ENCODE data around the gene IGFBP2.
"Not testable (repeated sequence)": the region's sequence is repeated elsewhere in the genome, so short reads cannot be mapped to it uniquely, and the experiment has no call there.

Gene IGFBP2, protein sequence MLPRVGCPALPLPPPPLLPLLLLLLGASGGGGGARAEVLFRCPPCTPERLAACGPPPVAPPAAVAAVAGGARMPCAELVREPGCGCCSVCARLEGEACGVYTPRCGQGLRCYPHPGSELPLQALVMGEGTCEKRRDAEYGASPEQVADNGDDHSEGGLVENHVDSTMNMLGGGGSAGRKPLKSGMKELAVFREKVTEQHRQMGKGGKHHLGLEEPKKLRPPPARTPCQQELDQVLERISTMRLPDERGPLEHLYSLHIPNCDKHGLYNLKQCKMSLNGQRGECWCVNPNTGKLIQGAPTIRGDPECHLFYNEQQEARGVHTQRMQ
- total RNA-seq, result 0.04 to 0.12 reads per million in 2 experiments

DNA sequence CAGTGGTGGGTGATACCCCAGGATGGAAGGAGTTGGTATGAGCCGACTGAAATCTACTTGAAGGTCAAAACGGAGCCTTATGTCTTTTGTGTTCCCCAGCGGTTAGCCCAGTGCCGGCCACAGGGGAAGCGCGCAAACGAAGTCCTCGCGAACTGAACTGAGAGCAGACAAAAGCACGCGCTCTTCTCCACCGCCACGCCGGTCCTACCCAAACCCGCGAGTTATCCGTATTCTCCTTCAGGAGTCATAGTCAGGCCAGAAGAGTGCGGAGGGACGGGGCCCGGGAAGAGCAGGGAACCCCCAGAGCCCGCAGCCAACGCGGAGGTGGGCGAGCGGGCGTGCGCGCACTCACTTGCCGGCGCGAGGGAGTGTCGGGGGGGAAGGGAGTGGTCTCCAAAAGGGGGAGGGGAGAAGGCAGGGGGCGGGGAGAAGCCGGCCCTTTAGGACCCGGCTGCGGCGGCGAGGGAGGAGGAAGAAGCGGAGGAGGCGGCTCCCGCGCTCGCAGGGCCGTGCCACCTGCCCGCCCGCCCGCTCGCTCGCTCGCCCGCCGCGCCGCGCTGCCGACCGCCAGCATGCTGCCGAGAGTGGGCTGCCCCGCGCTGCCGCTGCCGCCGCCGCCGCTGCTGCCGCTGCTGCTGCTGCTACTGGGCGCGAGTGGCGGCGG, at the start of gene IGFBP2:
TSS of gene IGFBP2 (plus strand) at position 469 of the 664 bp plus-strand sequence. CDS start at position 573, 104 bp downstream.
- DNase-seq (ENCODE audit: low read depth), result no peak

DNA sequence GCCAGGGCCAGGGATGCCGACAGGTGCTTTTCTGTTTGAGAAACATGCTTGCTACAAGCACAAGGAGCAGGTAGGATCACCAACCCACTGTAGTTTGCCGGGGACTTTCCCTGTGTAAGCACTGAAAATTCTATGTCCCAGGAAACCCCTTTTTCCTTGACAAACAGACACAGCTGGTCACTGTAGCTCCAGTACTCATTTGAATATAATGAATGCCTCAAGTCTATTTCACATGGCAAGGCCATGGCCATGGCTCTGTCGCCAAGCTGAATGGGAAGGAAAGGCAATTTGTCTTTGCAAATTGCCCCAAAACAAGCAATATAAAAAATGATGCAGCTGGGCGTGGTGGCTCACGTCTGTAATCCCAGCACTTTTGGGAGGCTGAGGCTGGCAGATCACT, 49.6 kb upstream of the IGFBP2 start:
- no peak for DNase-seq (ENCODE audit: low read depth)

DNA sequence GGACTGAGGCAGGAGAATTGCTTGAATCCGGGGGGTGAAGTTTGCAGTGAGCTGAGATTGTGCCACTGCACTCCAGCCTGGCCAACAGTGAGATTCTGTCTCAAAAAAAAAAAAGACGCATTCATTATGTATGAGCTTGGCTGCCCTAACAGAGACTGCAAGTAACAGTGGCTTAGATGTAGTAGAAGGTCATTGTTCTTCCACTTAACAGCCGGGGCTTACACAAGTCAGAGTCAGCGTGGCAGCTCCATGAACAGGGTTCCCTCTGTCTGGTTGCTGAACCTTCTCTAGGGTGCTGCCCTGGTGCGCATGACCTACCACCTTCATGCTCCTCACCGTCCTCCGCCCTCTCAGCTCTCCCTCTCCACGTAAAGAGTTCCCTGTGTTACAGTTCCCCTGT, 49.1 kb upstream of the IGFBP2 start:
- no peak for DNase-seq (ENCODE audit: low read depth)

DNA sequence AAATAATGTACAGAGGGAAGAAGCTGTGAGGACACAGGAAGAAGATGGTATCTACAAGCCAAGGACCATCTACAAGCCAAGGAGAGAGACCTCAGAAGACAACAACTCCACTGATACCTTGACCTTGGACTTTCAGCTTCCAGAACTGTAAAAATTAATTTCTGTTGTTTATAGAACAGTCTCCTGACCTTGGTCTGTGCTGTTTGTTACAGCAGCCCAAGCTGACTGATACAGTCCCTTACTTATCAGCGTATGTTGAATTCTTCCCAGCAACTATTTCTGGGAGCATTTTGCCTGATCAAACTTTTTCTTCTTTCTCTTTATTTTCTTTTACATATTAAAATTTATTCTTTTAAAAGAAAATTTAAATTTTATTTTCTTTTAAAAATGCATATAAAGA, 47.8 kb upstream of the IGFBP2 start:
- no peak for DNase-seq (ENCODE audit: low read depth)

DNA sequence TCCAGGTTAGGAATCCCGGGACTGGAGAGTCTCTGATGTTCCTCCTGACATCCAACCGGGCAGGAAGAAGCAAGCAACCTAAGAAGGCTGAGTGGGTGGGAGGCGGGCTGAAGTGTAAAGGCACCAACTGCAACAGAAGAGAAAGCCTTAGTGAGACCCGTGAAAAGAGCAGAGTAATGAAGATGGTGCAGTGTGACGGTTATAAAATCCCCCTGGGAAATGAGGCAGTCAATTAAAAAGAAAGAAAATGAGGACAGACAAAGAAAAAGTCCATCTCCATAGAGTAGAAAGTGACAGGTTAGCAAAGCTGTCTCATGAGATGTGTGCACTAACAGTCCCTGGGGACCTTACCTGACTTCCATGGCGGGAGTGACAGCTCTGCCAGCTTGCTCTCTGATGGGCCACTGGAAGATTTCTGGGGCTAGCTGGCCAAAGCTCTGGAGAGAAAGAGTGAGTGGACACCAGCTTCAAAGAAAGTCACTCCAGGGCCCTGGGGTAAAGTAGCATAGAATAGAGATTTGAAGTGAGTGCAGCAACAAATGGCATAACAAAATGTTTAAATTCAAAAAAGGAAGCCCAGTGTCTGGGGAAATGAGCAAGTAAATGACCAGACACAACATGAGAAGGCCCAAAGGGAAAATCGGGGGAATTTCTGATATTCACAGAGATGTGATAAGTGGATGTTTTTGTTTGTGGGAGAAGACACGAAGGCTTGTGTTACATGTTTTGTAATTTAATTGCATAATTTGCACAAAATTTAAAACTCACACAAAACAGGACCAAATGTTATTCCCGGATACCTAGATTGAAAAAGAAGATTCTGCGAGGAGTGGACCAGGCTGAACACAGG, 44.1 kb upstream of the IGFBP2 start:
- DNase-seq (ENCODE audit: low read depth), result no peak

DNA sequence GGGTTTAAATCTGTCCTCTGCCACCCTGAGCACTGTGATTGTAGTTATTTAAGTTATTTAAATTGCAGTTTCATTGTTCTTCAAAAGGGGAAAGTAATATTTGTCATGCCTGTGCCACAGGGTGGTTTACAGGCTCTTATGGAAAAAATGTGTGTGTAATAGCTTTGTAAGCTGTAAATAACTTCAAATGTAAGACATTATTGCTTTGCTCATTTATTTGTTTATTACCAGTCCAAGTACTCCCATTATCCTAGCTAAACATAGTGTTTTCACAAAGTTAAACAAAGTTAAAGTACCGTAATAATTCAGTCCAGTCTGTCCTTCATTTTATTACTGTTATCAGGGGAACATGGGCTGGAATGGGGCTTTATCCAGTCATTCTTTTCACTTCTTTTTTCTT, 43.4 kb upstream of the IGFBP2 start:
- DNase-seq (ENCODE audit: low read depth), result no peak

DNA sequence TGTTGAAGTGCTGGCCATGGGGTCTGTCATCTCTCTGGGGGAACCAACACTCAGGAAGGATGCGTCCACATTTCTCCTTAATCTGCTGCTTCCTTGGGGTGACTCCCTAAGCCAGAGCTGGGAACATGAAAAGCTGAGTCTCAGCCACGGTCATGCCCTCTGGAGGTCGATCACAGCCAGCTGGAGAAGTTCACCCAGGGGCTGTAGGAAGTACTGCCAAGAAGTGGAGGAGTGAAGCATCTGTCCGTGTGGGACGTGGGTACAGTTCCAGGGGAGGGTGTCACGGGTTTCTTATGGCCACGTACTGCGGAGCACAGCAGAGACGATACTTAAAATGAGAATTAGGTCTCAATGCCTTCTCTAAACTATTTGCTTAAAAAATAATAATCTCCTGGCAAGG, 42.4 kb upstream of the IGFBP2 start:
- no peak for DNase-seq (ENCODE audit: low read depth)

DNA sequence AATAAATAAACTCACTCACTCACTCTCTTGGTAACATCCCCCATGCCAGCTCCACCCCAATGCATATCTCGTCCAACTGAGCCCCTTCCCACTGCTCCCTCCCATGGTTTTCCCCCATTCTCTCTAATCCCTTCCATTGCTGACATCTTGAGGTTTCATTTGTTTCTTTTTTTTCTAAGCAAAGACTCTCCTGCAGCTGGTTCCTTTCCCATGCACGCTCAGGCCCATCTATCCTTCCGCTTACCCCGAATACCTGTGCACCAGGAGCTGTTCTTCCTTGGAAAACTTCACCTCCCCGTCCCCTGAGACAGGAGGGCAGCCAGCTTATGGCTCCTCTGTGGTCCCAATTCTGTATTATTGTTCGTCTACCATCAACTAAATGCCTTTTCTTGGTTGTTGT, 41.7 kb upstream of the IGFBP2 start:
- no peak for DNase-seq (ENCODE audit: low read depth)

DNA sequence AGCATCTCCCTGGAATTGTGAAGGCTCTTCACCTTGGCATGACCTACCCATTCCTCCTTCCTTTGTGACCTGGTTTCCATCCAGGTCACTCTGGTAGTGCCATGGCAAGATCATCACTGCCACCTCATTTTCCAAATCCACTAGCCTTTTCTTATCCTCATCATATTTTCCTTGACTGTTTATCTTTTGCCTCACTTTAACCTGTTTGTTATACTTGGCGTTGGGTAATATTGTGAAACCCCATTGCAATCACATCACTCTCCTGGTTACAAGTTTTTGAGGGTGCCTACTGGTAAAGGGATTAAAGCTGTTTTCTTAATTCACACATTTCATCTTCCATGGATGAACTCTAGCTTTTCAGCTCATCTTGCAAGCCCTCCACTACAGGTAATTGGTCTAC, 39.1 kb upstream of the IGFBP2 start:
- DNase-seq (ENCODE audit: low read depth), result no peak

DNA sequence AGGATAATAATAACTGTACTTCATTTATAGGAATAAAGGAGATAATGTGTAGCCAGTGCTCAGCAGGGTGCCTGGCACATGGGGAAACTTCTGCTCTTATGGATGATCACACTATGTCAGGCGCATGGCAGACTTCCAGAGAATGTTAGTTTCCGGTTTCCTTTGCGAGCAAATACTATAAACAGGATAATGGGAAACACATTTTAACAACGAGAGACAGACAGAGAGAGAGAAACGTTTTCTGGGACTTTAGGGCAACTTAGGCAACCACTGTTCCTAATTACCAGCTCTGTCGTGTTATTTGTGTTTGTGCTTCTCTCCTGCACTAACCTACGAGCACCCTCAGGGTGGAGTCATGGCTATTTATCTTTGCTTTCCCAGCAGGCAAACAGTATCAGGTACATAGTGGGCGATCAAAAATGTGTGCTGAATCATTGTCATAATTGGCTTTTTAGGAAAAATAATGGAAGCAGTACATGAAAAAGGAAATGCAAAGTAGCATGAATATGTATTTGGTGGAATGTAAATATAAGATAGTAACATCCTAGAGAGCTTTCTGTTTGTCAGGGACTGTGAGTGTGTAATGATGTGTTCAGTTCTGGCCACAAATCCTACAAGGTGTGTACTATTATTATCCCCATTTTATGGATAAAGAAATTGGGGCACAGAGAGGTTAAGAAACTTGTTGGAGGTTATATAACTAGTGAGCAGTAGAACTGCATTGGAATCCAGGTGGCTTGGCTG, 36.8 kb upstream of the IGFBP2 start:
- DNase-seq (ENCODE audit: low read depth), result no peak

DNA sequence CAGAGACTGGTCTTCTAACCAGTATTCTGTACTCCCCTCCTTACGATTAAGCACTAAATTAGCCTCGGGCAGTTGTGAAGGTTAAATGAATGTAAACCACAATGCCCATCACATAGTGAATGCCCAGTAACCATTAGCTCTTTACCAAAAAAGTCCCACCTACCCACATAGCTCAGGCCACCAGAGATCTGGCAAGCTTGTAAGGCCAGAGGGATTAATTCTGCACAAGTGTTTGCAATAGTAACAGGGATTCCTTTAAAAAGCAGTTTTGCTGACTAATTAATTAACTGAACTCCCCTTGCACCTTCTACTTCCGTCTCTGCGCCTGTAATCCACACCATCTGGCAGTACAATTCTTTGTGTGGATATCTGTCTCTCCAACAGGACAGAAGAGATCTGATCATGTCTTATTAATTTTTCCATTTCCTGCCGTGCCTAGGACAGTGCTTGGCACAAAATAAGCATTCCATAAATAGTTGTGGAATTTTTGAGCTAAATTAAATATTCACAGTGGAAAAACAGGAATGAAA, 36.2 kb upstream of the IGFBP2 start:
- DNase-seq (ENCODE audit: low read depth), result no peak

DNA sequence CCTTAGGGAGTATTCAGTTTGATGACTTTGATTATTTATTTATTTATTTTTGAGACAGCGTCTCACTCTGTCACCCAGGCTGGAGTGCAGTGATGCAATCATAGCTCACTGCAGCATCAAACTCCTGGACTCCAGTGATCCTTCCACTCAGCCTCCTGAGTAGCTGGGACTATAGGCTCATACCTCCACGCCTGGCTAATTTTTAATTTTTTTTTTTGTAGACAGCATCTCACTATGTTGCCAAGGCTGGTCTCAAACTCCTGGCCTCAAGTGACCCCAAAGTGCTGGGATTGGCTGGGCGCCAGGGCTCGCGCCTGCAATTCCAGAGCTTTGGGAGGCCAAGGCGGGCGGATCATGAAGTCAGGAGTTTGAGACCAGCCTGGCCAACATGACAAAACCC, 35.4 kb upstream of the IGFBP2 start:
- DNase-seq (ENCODE audit: low read depth), result not testable (repeated sequence)

DNA sequence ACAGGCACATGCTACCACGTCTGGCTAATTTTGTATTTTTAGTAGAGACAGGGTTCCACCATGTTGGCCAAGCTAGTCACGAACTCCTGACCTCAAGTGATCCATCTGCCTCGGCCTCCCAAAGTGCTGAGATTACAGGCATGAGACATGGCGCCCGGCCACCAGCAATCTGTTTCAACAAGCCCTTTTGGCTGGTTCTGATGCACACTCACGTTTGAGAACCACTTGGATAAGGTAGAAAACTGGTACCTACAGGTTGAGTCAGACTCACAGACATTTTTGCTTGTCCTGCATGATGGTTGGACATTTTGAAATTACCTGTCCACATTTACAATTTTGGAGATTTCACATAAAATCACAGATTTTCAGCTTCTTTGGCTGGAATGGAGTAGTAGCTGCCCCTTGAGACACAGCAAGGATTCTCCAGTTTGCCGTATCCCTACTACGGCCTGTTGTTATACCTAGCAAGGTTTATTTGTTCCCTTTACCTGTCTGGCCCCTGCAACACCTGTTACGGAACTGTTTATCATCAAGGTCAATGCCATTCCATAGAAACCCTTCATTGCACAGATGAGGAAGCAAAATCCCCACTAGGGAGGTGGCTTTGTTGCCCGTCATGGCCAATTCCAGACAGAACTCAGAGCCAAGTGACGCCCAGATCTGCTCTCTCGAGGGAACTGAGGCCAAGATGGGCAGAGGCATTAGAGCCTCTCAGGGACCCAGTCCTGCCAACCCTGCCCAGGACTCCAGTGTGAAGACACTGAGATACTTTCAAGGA, 31.4 kb upstream of the IGFBP2 start:
- no peak for DNase-seq (ENCODE audit: low read depth)

DNA sequence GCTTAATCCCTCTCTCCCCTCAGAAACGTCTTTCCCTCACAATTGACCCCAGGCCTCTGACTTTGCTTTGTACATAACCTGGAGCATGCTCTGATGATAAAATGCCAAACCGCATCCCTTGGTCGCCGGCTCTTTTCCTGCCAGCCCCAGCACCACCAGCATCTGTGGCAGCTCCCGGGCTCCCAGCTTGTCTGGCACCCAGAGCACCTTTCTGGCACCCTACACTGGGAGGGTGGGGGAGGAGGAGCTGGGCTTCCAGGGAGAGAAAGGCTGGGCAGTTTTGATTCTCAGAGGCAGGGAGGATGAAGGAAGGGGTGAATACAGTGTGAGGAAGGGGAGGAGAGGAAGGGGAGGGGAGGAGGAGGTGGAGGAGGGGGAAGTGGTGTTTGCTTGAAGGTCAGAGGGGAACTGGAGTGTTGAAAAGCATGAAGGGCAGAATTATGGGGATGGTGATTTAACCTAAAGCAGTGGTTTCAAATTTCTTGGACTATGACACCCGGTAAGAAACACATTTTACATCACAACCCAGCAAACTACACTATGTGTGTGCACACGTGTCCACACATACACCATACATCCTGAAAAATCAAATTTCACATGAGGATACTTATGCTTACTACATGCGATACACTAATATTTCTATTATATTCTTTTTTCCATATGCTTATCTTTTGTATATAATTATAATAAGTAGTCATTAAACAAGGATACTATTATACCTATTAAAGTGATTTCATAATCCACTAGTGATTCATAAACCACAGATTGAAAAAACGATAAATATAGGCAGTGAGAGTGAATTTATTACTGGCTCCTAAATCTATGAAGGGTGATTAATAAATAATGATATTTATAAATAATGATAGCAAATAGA, 30.0 kb upstream of the IGFBP2 start:
- DNase-seq (ENCODE audit: low read depth), result no peak

DNA sequence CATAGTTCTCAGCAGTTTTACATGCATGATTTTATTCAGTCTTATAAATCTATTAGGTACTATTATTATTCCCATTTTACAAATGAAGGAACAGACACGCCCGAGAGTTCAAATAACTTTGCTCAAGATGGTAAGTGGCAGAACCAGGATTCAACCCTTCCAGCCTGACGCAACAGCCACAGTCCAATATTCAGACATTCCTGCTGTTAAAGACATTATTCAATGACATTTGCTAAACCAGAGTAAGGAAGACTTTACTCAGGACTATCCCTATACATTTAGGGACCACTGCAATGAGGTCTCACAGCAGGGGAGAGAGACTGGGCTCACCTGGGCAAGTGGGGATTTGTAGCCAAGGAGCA, 29.4 kb upstream of the IGFBP2 start:
- no peak for DNase-seq (ENCODE audit: low read depth)

DNA sequence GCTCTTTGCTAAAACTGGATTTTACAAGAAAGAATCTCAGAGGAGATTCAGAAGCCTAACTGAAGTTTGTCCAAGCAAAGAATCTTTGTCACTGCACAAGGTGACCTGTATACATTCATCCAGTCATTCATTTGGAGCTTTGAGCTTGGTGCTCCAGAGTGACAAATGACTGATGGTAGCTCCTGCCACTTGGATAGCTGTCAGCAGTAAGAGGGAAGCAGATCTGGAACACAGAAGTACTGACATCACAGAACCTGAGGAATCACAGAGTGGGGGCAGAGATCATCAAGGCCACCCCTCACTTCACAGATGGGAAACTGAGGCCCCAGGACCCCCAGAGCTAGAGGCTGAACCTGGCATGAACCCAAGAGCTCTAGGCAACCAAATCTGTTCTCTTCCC, 28.8 kb upstream of the IGFBP2 start:
- no peak for DNase-seq (ENCODE audit: low read depth)

DNA sequence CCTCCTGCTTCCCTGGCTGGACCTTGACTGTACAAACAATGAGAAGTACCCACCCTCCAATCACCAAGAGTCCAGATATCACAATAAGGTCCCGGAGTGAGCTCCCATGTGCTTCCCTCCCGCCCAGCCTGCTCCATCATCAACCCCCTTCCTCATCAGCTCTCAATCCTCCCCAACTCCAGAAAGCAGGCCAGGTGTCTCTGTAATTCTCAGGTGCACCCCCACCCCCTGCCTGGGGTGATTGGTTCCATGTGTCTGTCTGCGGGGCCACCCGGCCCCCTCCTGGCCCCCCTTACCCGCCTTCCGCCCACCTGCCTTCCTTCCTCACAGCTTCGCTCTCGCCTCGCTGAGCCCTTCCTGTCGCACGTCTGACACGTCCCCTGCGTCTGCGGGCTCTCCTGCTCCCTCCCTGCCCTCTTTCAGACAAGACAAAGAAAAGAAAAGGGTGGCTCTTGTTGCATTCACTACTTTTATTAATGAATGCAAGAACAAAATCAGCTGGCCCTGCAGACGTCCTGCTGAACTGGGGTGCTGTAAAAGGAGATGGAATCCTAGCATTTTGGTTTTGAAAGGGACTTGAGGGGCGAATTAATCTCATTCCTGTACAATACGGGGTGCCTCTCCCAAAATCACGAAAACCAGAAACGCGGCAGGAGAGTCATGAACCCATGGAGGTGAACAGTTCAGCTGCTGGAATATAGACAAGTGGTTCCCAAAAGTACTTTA, 26.5 kb upstream of the IGFBP2 start:
- DNase-seq (ENCODE audit: low read depth), result no peak

DNA sequence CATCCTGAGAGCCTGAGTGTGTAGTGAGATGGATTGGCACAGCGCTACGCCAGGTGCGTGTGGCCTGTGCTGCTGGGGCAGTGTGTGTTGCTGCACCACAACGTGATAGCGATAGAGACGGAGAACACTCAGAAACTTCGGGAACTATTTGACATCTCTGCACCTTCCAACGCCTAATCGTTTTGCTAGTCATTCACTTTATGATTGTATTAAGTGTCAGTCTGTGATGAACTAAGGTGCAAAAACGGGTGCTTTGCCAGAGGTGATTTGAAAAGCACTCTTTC, 26.0 kb upstream of the IGFBP2 start:
- no peak for DNase-seq (ENCODE audit: low read depth)

DNA sequence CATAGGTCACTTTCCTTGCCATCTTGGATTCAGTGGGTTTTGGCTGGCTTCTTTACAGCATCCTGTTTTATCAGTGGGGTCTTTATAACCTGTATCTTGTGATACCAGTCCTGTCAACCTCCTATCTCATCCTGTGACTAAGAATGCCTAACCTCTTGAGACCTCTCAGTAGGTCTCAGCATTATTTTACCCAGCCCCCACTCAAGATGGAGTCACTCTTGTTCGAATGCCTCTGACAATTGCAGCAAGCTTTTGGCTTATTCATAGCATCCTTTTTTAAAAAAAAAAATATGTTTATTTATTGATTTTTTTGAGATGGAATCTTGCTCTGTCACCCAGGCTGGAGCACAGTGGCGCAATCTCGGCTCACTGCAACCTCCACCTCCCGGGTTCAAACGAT, 24.7 kb upstream of the IGFBP2 start:
- DNase-seq (ENCODE audit: low read depth), result no peak
